Measurements from ENCODE around the gene MARVELD1. TPM values are rescaled to one million over a fixed set of nuclear protein-coding genes. Genes with fewer than 3 reads are reported as not detected.

The MARVELD1 gene
- total RNA-seq, 1 donor from 2014 or later = 43.7 TPM

GRCh38 chr10:97736403-97736901 is 22.9 kb downstream of the MARVELD1 start:
- Histone ChIP-seq H3K36me3 (peaks cover 0 to 8% of the 10 kb centered on the region in 2 donors), H3K9me3 (no peaks in the 10 kb centered on the region), H3K27me3 (no peaks in the 10 kb centered on the region), H3K4me1 (peaks cover 5 to 20% of the 10 kb centered on the region in 2 donors), H3K4me3 (peak overlapping the region; percentile 100), H3K27ac (peak overlapping the region; percentile 97)
- DNase-seq (ENCODE audit: low spot score in 2 of 2) = no peak
- TF ChIP-seq CTCF (IDR thresholded peaks at IDR 0.05) = no peak
- intact Hi-C loops (cut with DNase I) = loop anchor here (2.0 to 10.0 kb wide), 3 partner anchors 50 to 312 kb away; partner anchors contain the start of genes AVPI1 and PGAM1

GRCh38 chr10:97736902-97737769 is 23.6 kb downstream of the MARVELD1 start, which contains the start of gene ZFYVE27:
ZFYVE27 (plus strand) TSS chr10:97737128; CDS start chr10:97738478, 1,350 bp downstream.
- H3K4me3 ChIP-seq = peak within 1 kb of the TSS; percentile 100
- intact Hi-C loops (cut with DNase I) = loop anchor here (2.0 to 10.0 kb wide), 3 partner anchors 50 to 312 kb away; partner anchors contain the start of genes AVPI1 and PGAM1

GRCh38 chr10:97737770-97738265 is 24.3 kb downstream of the MARVELD1 start:
- Histone ChIP-seq H3K36me3 (peaks cover under 1 to 9% of the 10 kb centered on the region in 2 donors), H3K4me1 (peaks cover 2 to 20% of the 10 kb centered on the region in 2 donors), H3K9me3 (no peaks in the 10 kb centered on the region), H3K27ac (peak overlapping the region; percentile 97), H3K27me3 (no peaks in the 10 kb centered on the region), H3K4me3 (peak overlapping the region; percentile 100)
- intact Hi-C loops (cut with DNase I) = loop anchor here (2.0 to 10.0 kb wide), 3 partner anchors 51 to 313 kb away; partner anchors contain the start of genes AVPI1 and PGAM1
- no peak for DNase-seq (ENCODE audit: low spot score in 2 of 2)
- TF ChIP-seq CTCF (IDR thresholded peaks at IDR 0.05) = no peak

More at GRCh38 chr10:97736902-97737769, 23.6 kb downstream of the MARVELD1 start, which contains the start of gene ZFYVE27:
- Histone ChIP-seq H3K9me3 (no peaks in the 10 kb centered on the region), H3K4me1 (peaks cover 2 to 20% of the 10 kb centered on the region in 2 donors), H3K36me3 (peaks cover 0 to 8% of the 10 kb centered on the region in 2 donors), H3K27me3 (no peaks in the 10 kb centered on the region), H3K27ac (peak within 1 kb of the TSS; percentile 97)
- no peak for TF ChIP-seq CTCF (IDR thresholded peaks at IDR 0.05)
- DNase-seq (ENCODE audit: low spot score in 2 of 2) = peak; percentile 79 to 97

- intact Hi-C loops (cut with DNase I) = loop anchor here (10.0 kb wide), 1 partner anchor 314 kb away; the partner anchor contains the start of gene PGAM1
- no peak for TF ChIP-seq CTCF (IDR thresholded peaks at IDR 0.05)
- no peak for DNase-seq (ENCODE audit: low spot score in 2 of 2)
- Histone ChIP-seq H3K36me3 (peaks cover 8 to 17% of the 10 kb centered on the region in 2 donors), H3K9me3 (no peaks in the 10 kb centered on the region), H3K27ac (no peak overlapping the region), H3K4me1 (peaks cover 2 to 20% of the 10 kb centered on the region in 2 donors), H3K27me3 (no peaks in the 10 kb centered on the region), H3K4me3 (peak overlapping the region in 1 of 2 donors; percentile 100)
Observed at GRCh38 chr10:97738616-97739015, 25.1 kb downstream of the MARVELD1 start.

- Histone ChIP-seq H3K4me3 (no peak overlapping the region), H3K36me3 (peaks cover 22 to 37% of the 10 kb centered on the region in 2 donors), H3K4me1 (peaks cover 2 to 20% of the 10 kb centered on the region in 2 donors), H3K27ac (no peak overlapping the region), H3K9me3 (no peaks in the 10 kb centered on the region), H3K27me3 (no peaks in the 10 kb centered on the region)
- no peak for TF ChIP-seq CTCF (IDR thresholded peaks at IDR 0.05)
- no peak for DNase-seq (ENCODE audit: low spot score in 2 of 2)
- intact Hi-C loops (cut with DNase I) = no loop called here
Observed at GRCh38 chr10:97740613-97741012, 27.1 kb downstream of the MARVELD1 start.
